ENCODE measurements around the gene TRIP10. TPM values are rescaled to one million over a fixed set of nuclear protein-coding genes. Genes with fewer than 3 reads are reported as not detected.
"Not testable (repeated sequence)": the region's sequence is repeated elsewhere in the genome, so short reads cannot be mapped to it uniquely, and the experiment has no call there.

The TRIP10 gene
- total and polyA plus RNA-seq, 5 donors from 2014 or later, result 0.37 to 2.6 (median 0.44) TPM; not detected in 1

DNA sequence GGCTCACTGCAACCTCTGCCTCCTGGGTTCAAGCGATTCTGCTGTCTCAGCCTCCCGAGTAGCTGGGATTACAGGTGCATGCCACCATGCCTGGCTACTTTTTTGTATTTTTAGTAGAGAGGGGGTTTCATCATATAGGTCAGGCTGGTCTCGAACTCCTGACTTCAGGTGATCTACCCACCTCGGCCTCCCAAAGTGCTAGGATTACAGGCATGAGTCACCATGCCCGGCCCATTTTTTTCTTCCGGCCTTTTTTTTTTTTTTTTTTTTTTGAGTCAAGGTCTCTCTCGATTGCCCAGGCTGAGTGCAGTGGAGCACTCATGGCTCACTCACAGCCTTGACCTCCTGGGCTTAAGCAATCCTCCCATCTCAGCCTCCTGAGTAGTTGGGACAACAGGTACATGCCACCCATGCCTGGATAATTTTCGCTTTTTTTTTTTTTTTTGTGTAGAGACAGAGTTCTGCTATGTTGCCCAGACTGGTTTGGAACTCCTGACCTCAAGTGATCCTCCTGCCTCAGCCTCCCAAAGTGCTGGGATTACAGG lies 22.8 kb downstream of the TRIP10 start:
- not testable (repeated sequence) for H3K27me3 Mint-ChIP-seq; H3K9me3 ChIP-seq (ENCODE audit: control insufficient read depth in 2 of 2, low read length in 2 of 2); H3K27ac Mint-ChIP-seq; H3K27ac ChIP-seq (ENCODE audit: insufficient read depth, low read length, poor library complexity, severe bottlenecking); H3K9me3 Mint-ChIP-seq; H3K27me3 ChIP-seq (ENCODE audit: control insufficient read depth, insufficient read depth, low read length); H3K4me3 ChIP-seq (ENCODE audit: low read depth, low read length); H3K36me3 Mint-ChIP-seq; ATAC-seq (ENCODE audit: low read depth in 2 of 2); DNase-seq; H3K4me3 Mint-ChIP-seq
- H3K36me3 ChIP-seq (ENCODE audit: control insufficient read depth, insufficient read depth, low read length), result peaks cover 45% of the 10 kb centered on the region
- H3K4me1 Mint-ChIP-seq, result peaks cover 6 to 40% (median 14%) of the 10 kb centered on the region in 4 donors
- peaks cover 17% of the 10 kb centered on the region for H3K4me1 ChIP-seq (ENCODE audit: control insufficient read depth, insufficient read depth, low read length, poor library complexity, severe bottlenecking)

GRCh38 chr19:6765738-6766356 lies 26.4 kb downstream of the TRIP10 start:
- no peaks in the 10 kb centered on the region for H3K9me3 Mint-ChIP-seq
- peaks cover 6 to 64% (median 26%) of the 10 kb centered on the region in 4 donors for H3K4me1 Mint-ChIP-seq
- DNase-seq (peak in 1 of 3 donors; percentile 24), ATAC-seq (ENCODE audit: low read depth in 2 of 2) (no peak)
- Histone ChIP-seq H3K36me3 (ENCODE audit: control insufficient read depth, insufficient read depth, low read length) (peaks cover 20% of the 10 kb centered on the region), H3K27ac (ENCODE audit: insufficient read depth, low read length, poor library complexity, severe bottlenecking) (peak overlapping the region; percentile 96), H3K27me3 (ENCODE audit: control insufficient read depth, insufficient read depth, low read length) (no peaks in the 10 kb centered on the region), H3K4me1 (ENCODE audit: control insufficient read depth, insufficient read depth, low read length, poor library complexity, severe bottlenecking) (peaks cover 29% of the 10 kb centered on the region), H3K9me3 (ENCODE audit: control insufficient read depth in 2 of 2, low read length in 2 of 2) (no peaks in the 10 kb centered on the region), H3K4me3 (ENCODE audit: low read depth, low read length) (peak overlapping the region; percentile 90)
- H3K4me3 Mint-ChIP-seq, result peak overlapping the region; percentile 87 to 93 (median 93)
- no peaks in the 10 kb centered on the region for H3K36me3 Mint-ChIP-seq
- no peaks in the 10 kb centered on the region for H3K27me3 Mint-ChIP-seq
- H3K27ac Mint-ChIP-seq, result peak overlapping the region; percentile 92 to 96 (median 94)

DNA sequence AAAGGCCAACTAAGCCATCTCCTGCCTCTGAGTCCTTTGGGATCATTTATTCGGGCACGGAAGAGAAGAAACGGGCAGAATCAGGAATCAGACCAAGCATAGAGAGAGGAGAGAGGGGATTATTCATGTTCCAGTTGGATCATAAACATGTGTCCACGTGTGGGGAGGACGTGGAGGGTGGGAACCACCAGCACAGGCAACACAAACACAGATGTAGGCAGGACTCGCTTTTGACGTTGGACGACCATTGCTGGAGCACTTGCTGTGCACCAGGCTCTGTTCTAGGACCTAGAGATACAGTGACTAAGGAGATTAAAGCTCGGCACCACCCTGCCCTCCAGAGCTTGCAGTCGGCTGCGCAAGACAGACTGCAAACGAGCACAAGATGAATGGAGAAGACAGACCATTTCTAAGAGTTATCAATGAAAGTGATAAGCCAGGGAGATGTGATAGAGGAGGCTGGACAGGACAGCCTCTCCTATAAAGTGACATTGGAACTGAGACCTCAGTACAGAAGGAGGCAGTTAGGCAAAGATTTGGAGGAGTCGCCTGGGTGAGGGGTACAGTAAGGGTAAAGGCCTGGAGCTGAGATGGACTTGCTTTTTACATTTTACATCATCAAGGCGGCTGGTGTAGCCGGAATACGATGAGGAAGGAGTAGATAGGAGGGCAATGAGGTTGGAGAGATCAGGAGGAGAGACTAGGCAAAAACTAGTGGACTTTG lies 27.0 kb downstream of the TRIP10 start:
- H3K27me3 Mint-ChIP-seq, result no peaks in the 10 kb centered on the region
- ATAC-seq (ENCODE audit: low read depth in 2 of 2), result no peak
- H3K4me1 Mint-ChIP-seq, result peaks cover 6 to 62% (median 26%) of the 10 kb centered on the region in 4 donors

DNA sequence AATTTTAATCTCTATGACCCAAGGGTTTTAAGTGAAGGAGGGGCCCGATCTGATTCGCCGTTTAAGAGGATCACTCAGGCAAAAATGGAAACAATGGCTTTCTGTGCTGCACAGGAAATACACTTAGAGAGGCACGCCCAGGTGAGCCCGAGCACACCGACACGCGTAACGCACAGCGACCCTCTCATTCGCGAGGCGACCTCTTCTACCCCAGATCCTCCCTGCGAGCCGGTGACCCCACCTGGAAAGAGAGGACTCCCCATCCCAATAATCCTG lies 27.5 kb downstream of the TRIP10 start:
- H3K4me3 Mint-ChIP-seq, result peak overlapping the region; percentile 87 to 93 (median 93)
- DNase-seq, result peak in 1 of 3 donors; percentile 86
- peak; percentile 53 to 67 for ATAC-seq (ENCODE audit: low read depth in 2 of 2)
- Histone ChIP-seq H3K36me3 (ENCODE audit: control insufficient read depth, insufficient read depth, low read length) (peaks cover 14% of the 10 kb centered on the region), H3K9me3 (ENCODE audit: control insufficient read depth in 2 of 2, low read length in 2 of 2) (no peaks in the 10 kb centered on the region), H3K4me3 (ENCODE audit: low read depth, low read length) (peak overlapping the region; percentile 90), H3K4me1 (ENCODE audit: control insufficient read depth, insufficient read depth, low read length, poor library complexity, severe bottlenecking) (peaks cover 29% of the 10 kb centered on the region), H3K27ac (ENCODE audit: insufficient read depth, low read length, poor library complexity, severe bottlenecking) (peak overlapping the region; percentile 96), H3K27me3 (ENCODE audit: control insufficient read depth, insufficient read depth, low read length) (no peaks in the 10 kb centered on the region)
- no peaks in the 10 kb centered on the region for H3K9me3 Mint-ChIP-seq
- H3K4me1 Mint-ChIP-seq, result peaks cover 6 to 64% (median 29%) of the 10 kb centered on the region in 4 donors
- H3K27ac Mint-ChIP-seq, result peak overlapping the region; percentile 92 to 96 (median 94)
- H3K36me3 Mint-ChIP-seq, result no peaks in the 10 kb centered on the region
- no peaks in the 10 kb centered on the region for H3K27me3 Mint-ChIP-seq

More for the DNA sequence above, 27.0 kb downstream of the TRIP10 start:
- Histone ChIP-seq H3K4me1 (ENCODE audit: control insufficient read depth, insufficient read depth, low read length, poor library complexity, severe bottlenecking) (peaks cover 29% of the 10 kb centered on the region), H3K27ac (ENCODE audit: insufficient read depth, low read length, poor library complexity, severe bottlenecking) (peak overlapping the region; percentile 96), H3K36me3 (ENCODE audit: control insufficient read depth, insufficient read depth, low read length) (peaks cover 14% of the 10 kb centered on the region), H3K9me3 (ENCODE audit: control insufficient read depth in 2 of 2, low read length in 2 of 2) (no peaks in the 10 kb centered on the region), H3K27me3 (ENCODE audit: control insufficient read depth, insufficient read depth, low read length) (no peaks in the 10 kb centered on the region), H3K4me3 (ENCODE audit: low read depth, low read length) (peak overlapping the region; percentile 90)
- DNase-seq, result peak in 1 of 3 donors; percentile 42
- H3K27ac Mint-ChIP-seq, result peak overlapping the region; percentile 92 to 96 (median 94)
- H3K9me3 Mint-ChIP-seq, result no peaks in the 10 kb centered on the region
- peak overlapping the region; percentile 87 to 93 (median 93) for H3K4me3 Mint-ChIP-seq
- H3K36me3 Mint-ChIP-seq, result no peaks in the 10 kb centered on the region

GRCh38 chr19:6767357-6768235 lies 28.1 kb downstream of the TRIP10 start, which contains the start of gene SH2D3A:
Gene SH2D3A (minus strand): TSS chr19:6767435. CDS start chr19:6763748, 3,687 bp downstream.
- Mint-ChIP-seq H3K4me3 (peak within 1 kb of the TSS; percentile 87 to 93 (median 93)), H3K36me3 (no peaks in the 10 kb centered on the region), H3K27me3 (no peaks in the 10 kb centered on the region), H3K4me1 (peaks cover 6 to 69% (median 31%) of the 10 kb centered on the region in 4 donors), H3K9me3 (no peaks in the 10 kb centered on the region), H3K27ac (peak within 1 kb of the TSS; percentile 92 to 96 (median 94))
- Histone ChIP-seq H3K4me3 (ENCODE audit: low read depth, low read length) (peak within 1 kb of the TSS; percentile 90), H3K27me3 (ENCODE audit: control insufficient read depth, insufficient read depth, low read length) (no peaks in the 10 kb centered on the region), H3K36me3 (ENCODE audit: control insufficient read depth, insufficient read depth, low read length) (peaks cover 11% of the 10 kb centered on the region), H3K4me1 (ENCODE audit: control insufficient read depth, insufficient read depth, low read length, poor library complexity, severe bottlenecking) (peaks cover 35% of the 10 kb centered on the region), H3K27ac (ENCODE audit: insufficient read depth, low read length, poor library complexity, severe bottlenecking) (peak within 1 kb of the TSS; percentile 96), H3K9me3 (ENCODE audit: control insufficient read depth in 2 of 2, low read length in 2 of 2) (no peaks in the 10 kb centered on the region)
- peak; percentile 78 for ATAC-seq (ENCODE audit: low read depth in 2 of 2)
- peak; percentile 92 to 96 (median 94) for DNase-seq

GRCh38 chr19:6768236-6768785 lies 28.8 kb downstream of the TRIP10 start:
- H3K27me3 ChIP-seq (ENCODE audit: control insufficient read depth, insufficient read depth, low read length), result no peaks in the 10 kb centered on the region
- H3K27me3 Mint-ChIP-seq, result no peaks in the 10 kb centered on the region
- H3K4me3 Mint-ChIP-seq, result peak overlapping the region; percentile 87 to 93 (median 93)
- peak overlapping the region; percentile 96 for H3K27ac ChIP-seq (ENCODE audit: insufficient read depth, low read length, poor library complexity, severe bottlenecking)
- peaks cover 40% of the 10 kb centered on the region for H3K4me1 ChIP-seq (ENCODE audit: control insufficient read depth, insufficient read depth, low read length, poor library complexity, severe bottlenecking)
- no peak for ATAC-seq (ENCODE audit: low read depth in 2 of 2)
- no peaks in the 10 kb centered on the region for H3K9me3 ChIP-seq (ENCODE audit: control insufficient read depth in 2 of 2, low read length in 2 of 2)
- DNase-seq, result peak in 1 of 3 donors; percentile 28
- peak overlapping the region; percentile 87 to 96 (median 94) for H3K27ac Mint-ChIP-seq
- H3K9me3 Mint-ChIP-seq, result no peaks in the 10 kb centered on the region
- H3K36me3 Mint-ChIP-seq, result no peaks in the 10 kb centered on the region
- peaks cover 3% of the 10 kb centered on the region for H3K36me3 ChIP-seq (ENCODE audit: control insufficient read depth, insufficient read depth, low read length)
- H3K4me3 ChIP-seq (ENCODE audit: low read depth, low read length), result peak overlapping the region; percentile 90
- peaks cover 6 to 68% (median 31%) of the 10 kb centered on the region in 4 donors for H3K4me1 Mint-ChIP-seq

Data from CD4-positive, CD25-positive, alpha-beta regulatory T cell (primary cell).